Keratinocyte (primary cell): ENCODE data around the gene SLF1. TPM values are rescaled to one million over a fixed set of nuclear protein-coding genes. Genes with fewer than 3 reads are reported as not detected.

ENCODE experiments used
- DNase-seq: peaks from one replicate; pipeline ENCODE4 v3.0.0-alpha.2; 2011; ENCODE audit warnings: low read depth, missing footprints, low spot score
- FAIRE-seq: peaks from 2 replicates; lab custom pipeline; 2011; peaks lifted over from hg19 to GRCh38; lab: Jason Lieb, UNC
- H2AFZ ChIP-seq: 2 replicates; pipeline ENCODE4 v1.6.0; 2012; ENCODE audit warnings: low read length, control low read depth, inconsistent platforms; ENCODE audit not compliant: control insufficient read depth
- H3K27ac ChIP-seq: 2 replicates; pipeline ENCODE4 v1.5.1; 2011; ENCODE audit warnings: low read length; ENCODE audit not compliant: control insufficient read depth, insufficient read depth
- H3K27me3 ChIP-seq: 3 replicates; pipeline ENCODE4 v1.6.0; 2011; ENCODE audit warnings: low read length; ENCODE audit not compliant: control insufficient read depth, insufficient read depth; ENCODE audit errors: extremely low read depth
- H3K36me3 ChIP-seq, 2 experiments: 2 replicates in 1 of 2; 3 replicates in 1 of 2; pipeline ENCODE4 v1.5.1; 2011; ENCODE audit warnings: low read length in 2 of 2, mild to moderate bottlenecking in 1 of 2; ENCODE audit not compliant: control insufficient read depth in 2 of 2, insufficient read depth in 2 of 2; ENCODE audit errors: extremely low read depth in 1 of 2
- H3K4me1 ChIP-seq: 3 replicates; pipeline ENCODE4 v1.5.1; 2011; ENCODE audit warnings: low read length; ENCODE audit not compliant: control insufficient read depth, insufficient read depth; ENCODE audit errors: extremely low read depth
- H3K4me2 ChIP-seq: 3 replicates; pipeline ENCODE4 v1.6.0; 2011; ENCODE audit warnings: low read depth, low read length; ENCODE audit not compliant: control insufficient read depth, insufficient read depth; ENCODE audit errors: extremely low read depth
- H3K4me3 ChIP-seq, 3 experiments: fragments of 200-600 bp in 1 of 3; sonication (generic) in 1 of 3; 2 replicates in 2 of 3; 3 replicates in 1 of 3; pipeline ENCODE4 v1.5.1; 2011 to 2016; ENCODE audit warnings: low read length in 3 of 3, mild to moderate bottlenecking in 3 of 3, control low read depth in 2 of 3, inconsistent platforms in 1 of 3, low read depth in 1 of 3, mixed read lengths in 1 of 3, mixed run types in 1 of 3, moderate library complexity in 1 of 3; ENCODE audit not compliant: control insufficient read depth in 2 of 3, insufficient read depth in 2 of 3; ENCODE audit errors: extremely low read depth in 1 of 3
- H3K79me2 ChIP-seq: 2 replicates; pipeline ENCODE4 v1.6.0; 2012; ENCODE audit warnings: low read length; ENCODE audit not compliant: control insufficient read depth, insufficient read depth
- H3K9ac ChIP-seq: 3 replicates; pipeline ENCODE4 v1.6.0; 2011; ENCODE audit warnings: low read length; ENCODE audit not compliant: control insufficient read depth, insufficient read depth; ENCODE audit errors: extremely low read depth
- H3K9me1 ChIP-seq: 3 replicates; pipeline ENCODE4 v1.6.0; 2011; ENCODE audit warnings: low read length; ENCODE audit not compliant: control insufficient read depth, insufficient read depth; ENCODE audit errors: extremely low read depth
- H3K9me3 ChIP-seq: 2 replicates; pipeline ENCODE4 v1.5.1; 2012; ENCODE audit warnings: low read depth, low read length; ENCODE audit not compliant: control insufficient read depth
- H4K20me1 ChIP-seq: 3 replicates; pipeline ENCODE4 v1.6.0; 2011; ENCODE audit warnings: low read length; ENCODE audit not compliant: control insufficient read depth, insufficient read depth; ENCODE audit errors: extremely low read depth
- EZH2 ChIP-seq: IDR thresholded peaks from one replicate; pipeline ENCODE4 v1.6.1; 2012; ENCODE audit warnings: inconsistent platforms, mild to moderate bottlenecking, low read length, moderate library complexity
- dilution Hi-C: fragments of 300-500 bp; cut with MboI; formaldehyde crosslinking; loops from one replicate; pipeline ENCODE4 v1.7.0; 2020; ENCODE audit warnings: low sequenced_read_pairs; ENCODE audit not compliant: extremely low pct_ligation_motif_present
- polyA plus RNA-seq, 5 experiments: library from polyadenylated mRNA; depleted of rRNA in 3 of 5; stranded (reverse) in 3 of 5; stranded (forward) in 1 of 5; unstranded in 1 of 5; fragments of >200 nt; gene quantifications; 1 replicate in 1 of 5; 2 replicates in 3 of 5; 3 replicates in 1 of 5; pipeline versions ENCODE4 v1.2.1 to v1.2.3, GENCODE V29; 2011 to 2012; ENCODE audit warnings: missing spikeins in 2 of 5, low read depth in 1 of 5, low replicate concordance in 1 of 5
- TF ChIP-seq, protein P1 (sequence below), 3 experiments: IDR thresholded peaks in 1 of 3; conservative IDR thresholded peaks in 1 of 3; optimal IDR thresholded peaks in 1 of 3; 2 replicates in 2 of 3; 3 replicates in 1 of 3; pipeline versions ENCODE3 to v1.5.1; 2011; ENCODE audit warnings: low read length in 3 of 3, mild to moderate bottlenecking in 3 of 3, moderate library complexity in 2 of 3, control low read depth in 1 of 3, inconsistent platforms in 1 of 3; ENCODE audit not compliant: insufficient read depth in 2 of 3; ENCODE audit errors: extremely low read depth in 1 of 3

Gene SLF1
- polyA plus RNA-seq, 1 donor (not counting 4 experiments of a cell fraction or from before 2014, with no cell fraction given): 7.0 TPM

DNA sequence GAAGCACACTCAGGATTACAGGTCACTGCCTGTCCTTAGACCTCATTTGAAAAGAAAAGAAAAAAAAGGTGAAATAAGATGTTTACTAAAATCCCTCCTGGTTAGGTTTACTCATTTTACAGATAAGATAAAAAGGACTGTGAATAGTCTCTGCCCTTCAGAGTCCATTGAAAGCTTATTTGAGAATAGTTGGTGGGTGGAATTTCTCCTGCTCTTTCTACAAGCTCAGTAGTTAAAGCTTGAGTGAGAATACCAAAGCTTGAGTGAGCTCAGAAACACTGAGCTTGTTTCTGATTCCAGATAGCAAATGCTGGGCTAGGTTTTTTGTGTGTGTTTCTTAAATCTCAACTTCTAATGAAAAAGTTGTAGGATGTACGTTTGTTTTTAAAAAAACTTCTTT is 106.7 kb downstream of the SLF1 start:
- no peak overlapping the region for H3K4me2 ChIP-seq
- no peaks in the 10 kb centered on the region for H3K9me3 ChIP-seq
- H2AFZ ChIP-seq: no peak overlapping the region
- TF ChIP-seq, protein P1, sequence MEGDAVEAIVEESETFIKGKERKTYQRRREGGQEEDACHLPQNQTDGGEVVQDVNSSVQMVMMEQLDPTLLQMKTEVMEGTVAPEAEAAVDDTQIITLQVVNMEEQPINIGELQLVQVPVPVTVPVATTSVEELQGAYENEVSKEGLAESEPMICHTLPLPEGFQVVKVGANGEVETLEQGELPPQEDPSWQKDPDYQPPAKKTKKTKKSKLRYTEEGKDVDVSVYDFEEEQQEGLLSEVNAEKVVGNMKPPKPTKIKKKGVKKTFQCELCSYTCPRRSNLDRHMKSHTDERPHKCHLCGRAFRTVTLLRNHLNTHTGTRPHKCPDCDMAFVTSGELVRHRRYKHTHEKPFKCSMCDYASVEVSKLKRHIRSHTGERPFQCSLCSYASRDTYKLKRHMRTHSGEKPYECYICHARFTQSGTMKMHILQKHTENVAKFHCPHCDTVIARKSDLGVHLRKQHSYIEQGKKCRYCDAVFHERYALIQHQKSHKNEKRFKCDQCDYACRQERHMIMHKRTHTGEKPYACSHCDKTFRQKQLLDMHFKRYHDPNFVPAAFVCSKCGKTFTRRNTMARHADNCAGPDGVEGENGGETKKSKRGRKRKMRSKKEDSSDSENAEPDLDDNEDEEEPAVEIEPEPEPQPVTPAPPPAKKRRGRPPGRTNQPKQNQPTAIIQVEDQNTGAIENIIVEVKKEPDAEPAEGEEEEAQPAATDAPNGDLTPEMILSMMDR (optimal IDR thresholded peaks at IDR 0.05 in 1 of 3, IDR thresholded peaks at IDR 0.05 in 1 of 3, conservative IDR thresholded peaks at IDR 0.05 in 1 of 3; ENCODE audit: extremely low read depth in 1 of 3, insufficient read depth in 2 of 3, low read length in 3 of 3): no peak
- TF ChIP-seq EZH2: no peak
- H3K9ac ChIP-seq: no peak overlapping the region
- no peaks in the 10 kb centered on the region for H3K9me1 ChIP-seq
- H3K4me1 ChIP-seq: no peaks in the 10 kb centered on the region
- no peaks in the 10 kb centered on the region for H3K36me3 ChIP-seq
- no peak overlapping the region for H3K27ac ChIP-seq
- H3K4me3 ChIP-seq: no peak overlapping the region
- no peaks in the 10 kb centered on the region for H4K20me1 ChIP-seq
- DNase-seq: no peak
- dilution Hi-C loops: no loop called here
- H3K79me2 ChIP-seq: no peaks in the 10 kb centered on the region
- H3K27me3 ChIP-seq: no peaks in the 10 kb centered on the region
- no peak for FAIRE-seq

DNA sequence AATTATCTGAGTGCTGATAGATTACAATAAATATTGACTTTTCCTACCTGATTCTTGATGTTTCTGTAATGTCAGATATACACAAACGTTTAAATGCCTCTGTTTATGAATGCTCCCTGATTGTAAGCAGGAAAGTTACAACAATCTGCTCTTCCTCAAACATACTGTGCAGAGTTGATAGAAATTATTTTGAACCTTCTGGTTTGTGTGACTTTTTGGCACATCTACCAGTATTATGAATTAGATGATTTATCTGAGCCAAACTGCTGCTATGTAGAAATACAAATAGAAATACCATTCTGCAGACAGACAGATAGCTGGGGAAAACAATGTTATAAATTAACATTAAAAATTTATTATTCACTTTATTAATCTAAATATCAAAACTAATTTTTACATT is 113.0 kb downstream of the SLF1 start:
- H3K4me3 ChIP-seq: no peak overlapping the region
- H2AFZ ChIP-seq: no peak overlapping the region
- no peak overlapping the region for H3K4me2 ChIP-seq
- DNase-seq (no peak), FAIRE-seq (no peak)
- no peaks in the 10 kb centered on the region for H3K9me1 ChIP-seq
- H3K36me3 ChIP-seq: no peaks in the 10 kb centered on the region
- H3K79me2 ChIP-seq: no peaks in the 10 kb centered on the region
- H3K4me1 ChIP-seq: no peaks in the 10 kb centered on the region
- TF ChIP-seq EZH2: no peak
- TF ChIP-seq, protein P1 (optimal IDR thresholded peaks at IDR 0.05 in 1 of 3, IDR thresholded peaks at IDR 0.05 in 1 of 3, conservative IDR thresholded peaks at IDR 0.05 in 1 of 3; ENCODE audit: extremely low read depth in 1 of 3, insufficient read depth in 2 of 3, low read length in 3 of 3): no peak
- dilution Hi-C loops: no loop called here
- H3K27me3 ChIP-seq: no peaks in the 10 kb centered on the region
- no peak overlapping the region for H3K9ac ChIP-seq
- no peaks in the 10 kb centered on the region for H4K20me1 ChIP-seq
- no peaks in the 10 kb centered on the region for H3K9me3 ChIP-seq
- no peak overlapping the region for H3K27ac ChIP-seq
